UCSD-AML1 (cell line): ENCODE results near the gene VAMP8.
"Not testable (repeated sequence)": the region's sequence is repeated elsewhere in the genome, so short reads cannot be mapped to it uniquely, and the experiment has no call there.

ENCODE experiments used
- DNase-seq: peaks from one replicate; lab custom pipeline; 2025; ENCODE audit not compliant: unreplicated experiment; lab: John Stamatoyannopoulos, UW

The VAMP8 gene

DNA sequence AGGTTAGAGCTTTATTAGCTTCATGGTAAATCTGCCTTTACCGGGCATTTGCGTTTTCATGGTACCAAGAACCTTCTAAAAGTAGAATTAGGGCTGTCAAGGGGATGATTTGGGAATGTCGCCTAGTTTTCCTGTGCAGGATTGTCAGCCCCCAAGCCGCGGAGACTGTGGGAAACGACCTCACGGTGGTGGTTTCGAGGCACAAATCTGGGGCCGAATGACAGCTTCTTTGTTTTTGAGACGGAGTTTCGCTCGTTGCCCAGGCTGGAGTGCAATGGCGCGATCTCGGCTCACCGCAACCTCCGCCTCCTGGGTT, 38.0 kb downstream of the VAMP8 start:
- DNase-seq = no peak

DNA sequence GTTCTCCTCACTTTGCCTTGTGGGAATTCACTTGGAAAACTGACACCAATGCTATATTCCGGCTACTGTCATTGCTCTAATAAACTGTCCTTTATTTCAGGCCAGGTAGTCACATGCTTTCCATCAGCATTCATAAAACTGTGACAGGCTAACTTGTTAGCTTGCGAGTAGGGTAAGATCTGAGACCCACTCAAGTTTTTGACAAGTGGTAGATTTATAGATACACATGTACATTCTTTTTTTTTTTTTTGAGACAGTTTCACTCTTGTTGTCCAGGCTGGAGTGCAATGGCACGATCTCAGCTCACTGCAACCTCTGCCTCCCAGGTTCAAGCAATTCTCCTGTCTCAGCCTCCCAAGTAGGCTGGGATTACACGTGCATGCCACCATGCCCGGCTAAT, 40.3 kb downstream of the VAMP8 start:
- not testable (repeated sequence) for DNase-seq

GRCh38 chr2:85619617-85620016, 42.2 kb downstream of the VAMP8 start:
- DNase-seq = no peak

- no peak for DNase-seq
Measured at GRCh38 chr2:85621338-85621737, 44.0 kb downstream of the VAMP8 start.

- no peak for DNase-seq
Measured at GRCh38 chr2:85623991-85624390, 46.6 kb downstream of the VAMP8 start.

GRCh38 chr2:85628658-85629057, 51.3 kb downstream of the VAMP8 start:
- no peak for DNase-seq

GRCh38 chr2:85631316-85631715, 53.9 kb downstream of the VAMP8 start:
- DNase-seq = no peak
